Tongue (tissue), 2 donors: ENCODE measurements around the gene ZNF20. TPM values are rescaled to one million over a fixed set of nuclear protein-coding genes. Genes with fewer than 3 reads are reported as not detected.

Experiments used
- DNase-seq: peaks from one replicate; pipeline ENCODE4 v3.0.0-alpha.2; 2015
- total RNA-seq: library from RNA; depleted of rRNA; stranded (reverse); fragments of >200 nt; gene quantifications from one replicate; pipeline ENCODE4 v1.2.3, GENCODE V29; 2014

ZNF20 gene
- 1.6 TPM for total RNA-seq

DNA sequence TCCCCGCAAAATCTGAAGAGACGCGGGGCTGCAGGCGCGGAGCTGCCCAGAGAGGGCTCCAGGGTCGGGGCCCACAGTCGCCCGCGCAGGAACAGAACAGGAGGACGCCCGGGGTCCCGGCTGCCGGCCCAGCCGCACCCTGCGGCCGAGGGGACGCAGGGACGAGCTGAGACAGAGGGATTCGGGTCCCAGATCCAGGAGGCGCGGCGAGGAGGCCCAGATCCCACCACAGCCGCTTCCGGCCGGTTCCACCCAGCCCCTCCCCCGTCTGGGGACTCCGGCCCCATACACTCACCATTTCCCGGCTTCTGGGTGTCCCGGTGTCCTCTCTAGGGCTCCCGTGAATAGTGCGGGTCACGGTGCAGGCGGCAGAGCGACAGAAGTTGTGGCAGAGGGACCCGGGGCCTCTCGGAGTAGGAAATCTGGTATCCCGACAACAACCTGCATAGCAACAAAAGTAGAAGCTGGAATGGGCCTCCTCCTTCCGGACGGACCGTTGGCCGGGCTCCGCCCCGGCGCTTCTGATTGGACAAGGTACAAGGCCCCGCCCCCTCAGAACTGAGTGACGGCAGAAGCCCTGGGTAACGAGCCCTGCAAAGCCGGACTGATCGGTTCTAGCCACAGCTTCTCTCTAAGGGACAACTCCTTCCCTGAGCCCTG lies at the start of gene ZNF20:
Gene ZNF20, minus strand, starts transcription at position 466 of the 660 bp plus-strand sequence. Its CDS starts 168 bp downstream, at position 298.
- DNase-seq = peak; percentile 98

- DNase-seq = no peak
Measured at GRCh38 chr19:12187625-12188024, 47.5 kb upstream of the ZNF20 start.

DNA sequence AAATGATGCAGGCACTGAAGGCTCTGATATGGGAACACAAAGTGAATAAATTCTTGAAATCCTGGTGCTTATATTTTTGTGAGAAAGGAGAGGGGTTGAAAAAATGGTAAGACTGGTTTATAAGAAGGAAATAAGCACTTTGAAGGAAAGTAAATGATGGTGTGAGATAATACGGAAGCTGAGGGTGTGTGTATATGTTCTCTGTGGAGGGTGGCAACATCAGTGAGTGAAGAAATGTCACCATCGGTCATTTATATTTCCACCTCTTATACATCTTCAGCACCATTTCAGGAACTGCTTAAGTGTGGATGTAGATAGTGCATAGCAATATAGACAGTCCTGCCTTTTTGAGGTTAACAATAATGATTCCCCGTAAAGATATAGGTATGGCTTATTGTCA lies 40.2 kb upstream of the ZNF20 start:
- DNase-seq = no peak

DNA sequence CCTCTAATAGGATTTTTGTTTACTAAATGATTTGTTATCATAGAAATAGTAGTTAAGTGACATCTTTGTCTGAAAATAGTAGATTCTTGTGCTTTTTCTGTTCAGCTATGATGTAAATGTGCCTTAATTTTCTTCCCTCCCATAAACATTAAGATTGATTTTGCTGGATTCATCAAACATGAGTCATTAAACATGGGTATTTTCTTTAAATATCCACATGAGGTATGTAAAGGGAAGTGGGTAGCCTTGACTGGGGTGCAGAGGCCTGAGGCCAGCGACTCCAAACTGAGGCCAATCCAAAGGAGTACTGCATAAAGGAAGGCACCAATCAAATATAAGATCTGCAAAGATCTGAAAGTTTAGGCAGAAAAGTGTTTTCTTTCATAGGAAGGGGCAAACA lies 26.5 kb upstream of the ZNF20 start:
- no peak for DNase-seq

GRCh38 chr19:12163826-12164225 lies 23.7 kb upstream of the ZNF20 start:
- DNase-seq = no peak

DNA sequence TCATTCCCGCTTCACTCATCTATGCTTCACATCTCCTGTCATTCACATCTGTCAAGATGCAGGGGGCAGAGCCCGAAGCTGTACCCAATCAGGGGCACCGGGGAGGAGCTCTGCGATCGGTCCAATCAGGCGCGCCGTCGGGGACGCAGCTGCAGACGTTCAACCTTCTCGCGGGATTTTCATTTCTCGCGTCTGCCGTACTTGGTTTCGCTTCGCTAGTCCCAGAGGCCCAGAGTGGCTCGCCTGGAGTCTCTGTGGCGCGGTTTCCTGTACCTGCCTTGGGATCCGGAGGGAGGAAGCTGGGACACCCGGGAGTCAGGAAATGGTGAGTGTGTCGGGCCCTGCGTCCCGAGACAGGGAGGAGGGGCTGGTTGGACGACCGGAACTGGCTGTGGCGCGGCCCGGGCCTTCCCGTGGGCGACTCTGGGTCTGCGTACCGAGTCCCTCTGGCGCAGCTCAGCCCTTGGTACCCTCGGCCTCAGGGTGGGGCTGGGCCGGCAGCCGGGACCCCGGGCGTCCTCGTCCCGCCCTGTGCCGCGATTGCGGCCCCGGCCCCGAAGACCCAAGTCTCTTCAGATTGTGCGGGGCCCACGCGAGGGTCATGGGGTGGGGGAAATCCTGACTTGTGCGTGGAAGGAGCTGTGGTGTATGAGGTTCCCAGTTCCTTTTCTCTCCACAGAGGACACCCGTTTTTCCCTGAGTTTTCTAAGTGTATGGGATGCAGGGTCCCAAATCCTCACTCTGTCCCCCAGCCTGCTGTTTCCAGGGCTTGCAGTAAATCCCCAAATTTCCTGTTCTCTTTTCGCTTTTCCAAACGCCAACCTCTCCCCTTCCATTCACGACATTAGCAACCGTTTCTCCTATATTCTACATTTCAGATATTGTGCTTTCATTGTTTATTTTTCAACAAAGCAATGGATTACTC lies 23.0 kb upstream of the ZNF20 start, which contains the start of gene ZNF136:
Gene ZNF136, plus strand, starts transcription at position 215 of the 925 bp plus-strand sequence. Its CDS starts 108 bp downstream, at position 323.
- peak; percentile 98 for DNase-seq

- no peak for DNase-seq
Measured at GRCh38 chr19:12162513-12162881, 22.3 kb upstream of the ZNF20 start.

DNA sequence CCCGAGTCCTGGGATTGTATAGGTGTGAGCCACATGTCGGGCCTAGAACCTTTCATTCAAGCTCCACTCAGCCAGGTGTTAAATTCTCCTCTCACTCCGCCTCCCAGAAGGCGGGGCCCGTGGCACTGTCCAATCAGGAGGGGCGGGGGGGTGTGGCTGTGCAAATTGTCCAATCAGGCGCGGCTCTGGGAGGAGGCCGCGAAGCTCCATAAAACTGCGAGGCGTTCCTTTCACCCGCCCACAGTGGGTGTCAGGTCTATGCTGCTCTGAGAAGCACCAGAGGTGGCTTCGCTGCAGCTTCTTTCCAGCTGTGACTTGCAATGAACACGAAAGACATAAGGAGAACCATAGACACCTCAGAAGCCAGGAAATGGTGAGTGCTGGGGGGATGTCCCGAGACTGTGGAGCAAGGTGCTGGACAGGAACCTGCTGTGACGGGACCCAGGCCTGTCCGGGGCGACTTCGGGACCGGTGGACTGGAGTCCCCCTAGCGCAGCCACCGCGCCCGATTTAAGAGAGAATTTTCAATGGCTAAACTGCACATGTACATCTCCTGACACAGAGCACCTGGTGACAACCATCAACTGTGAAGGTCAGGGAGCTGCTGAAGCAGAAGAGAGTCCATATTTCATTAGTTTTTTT lies 19.7 kb upstream of the ZNF20 start:
- DNase-seq = no peak

DNA sequence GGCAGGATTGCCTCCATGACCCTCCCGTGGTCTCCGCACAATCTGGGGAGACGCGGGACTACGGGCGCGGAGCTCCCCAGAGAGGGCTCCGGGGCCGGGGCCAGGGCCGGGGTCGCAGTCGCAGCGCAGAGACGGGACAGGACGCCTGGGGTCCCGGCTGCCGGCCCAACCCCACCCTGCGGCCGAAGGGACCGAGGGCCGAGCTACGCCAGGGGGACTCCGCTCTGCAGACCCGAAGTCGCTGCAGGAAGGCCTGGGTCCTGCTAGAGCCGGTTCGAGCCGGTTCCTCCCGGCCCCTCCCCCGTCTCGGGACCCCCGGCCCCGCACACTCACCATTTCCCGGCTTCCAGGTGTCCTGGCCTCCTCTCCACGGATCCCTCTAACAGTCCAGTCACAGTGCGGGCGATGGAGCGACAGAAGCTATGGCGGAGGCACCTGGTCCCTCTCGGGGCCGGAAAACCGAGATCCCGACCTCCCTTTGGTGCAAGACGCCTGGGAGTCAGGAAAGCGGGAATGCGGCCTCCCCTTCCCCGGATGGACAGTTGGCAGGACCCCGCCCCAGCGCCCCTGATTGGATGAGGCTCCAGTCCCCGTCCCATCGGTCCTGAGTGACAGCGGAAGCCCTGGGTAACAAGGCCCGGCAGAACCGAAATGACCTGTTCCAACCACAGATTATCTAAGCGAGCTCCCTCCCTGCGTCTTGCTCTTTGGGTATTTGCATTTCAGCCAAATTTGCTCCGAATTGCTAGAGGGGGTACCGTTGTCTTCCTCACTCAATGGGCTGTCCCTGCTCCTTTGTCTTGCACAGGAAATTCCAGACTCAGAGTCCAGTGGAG lies 16.3 kb upstream of the ZNF20 start, which contains the start of gene ZNF625:
Gene ZNF625, minus strand, starts transcription at position 512 of the 836 bp plus-strand sequence. Its CDS starts 176 bp downstream, at position 336.
- DNase-seq = peak; percentile 95

GRCh38 chr19:12155324-12155860 lies 15.2 kb upstream of the ZNF20 start:
- DNase-seq = no peak

DNA sequence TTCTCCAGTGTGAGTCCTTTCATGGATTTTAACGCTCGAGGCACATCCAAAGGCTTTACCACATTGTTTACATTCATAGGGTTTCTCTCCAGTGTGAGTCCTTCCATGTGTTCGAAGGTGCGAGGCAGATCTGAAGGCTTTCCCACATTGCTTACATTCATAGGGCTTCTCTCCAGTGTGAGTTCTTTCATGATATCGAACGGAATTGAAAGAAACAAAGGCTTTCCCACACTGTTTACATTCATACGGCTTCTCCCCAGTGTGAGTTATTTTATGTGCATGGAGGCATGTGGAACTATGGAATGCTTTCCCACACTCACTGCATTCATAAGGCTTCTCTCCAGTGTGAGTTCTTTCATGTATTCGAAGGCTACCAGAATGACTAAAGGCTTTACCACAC lies 5.2 kb upstream of the ZNF20 start:
- no peak for DNase-seq

GRCh38 chr19:12141405-12141736 lies 1.2 kb upstream of the ZNF20 start:
- DNase-seq = no peak

- DNase-seq = peak; percentile 96
Measured at GRCh38 chr19:12140545-12141404, 625 bp upstream of the ZNF20 start.

- DNase-seq = no peak
Measured at GRCh38 chr19:12139269-12139668, 881 bp downstream of the ZNF20 start.

GRCh38 chr19:12137221-12137940 lies 2.8 kb downstream of the ZNF20 start:
- DNase-seq = no peak

DNA sequence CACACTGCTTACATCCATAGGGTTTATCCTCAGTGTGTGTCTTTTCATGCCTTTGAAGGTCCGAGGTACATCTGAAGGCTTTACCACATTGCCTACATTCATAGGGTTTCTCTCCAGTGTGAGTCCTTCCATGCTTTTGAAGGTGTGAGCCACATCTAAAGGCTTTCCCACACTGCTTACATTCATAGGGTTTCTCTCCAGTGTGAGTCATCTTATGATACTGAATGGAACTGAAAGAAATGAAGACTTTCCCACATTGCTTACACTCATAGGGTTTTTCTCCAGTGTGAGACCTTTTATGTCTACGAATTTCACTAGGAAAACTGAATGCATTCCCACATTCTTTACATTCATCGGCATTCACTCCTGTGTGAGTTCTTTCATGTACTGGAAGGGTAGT lies 7.1 kb downstream of the ZNF20 start:
- no peak for DNase-seq

GRCh38 chr19:12126707-12127106 lies 13.4 kb downstream of the ZNF20 start:
- DNase-seq = no peak

DNA sequence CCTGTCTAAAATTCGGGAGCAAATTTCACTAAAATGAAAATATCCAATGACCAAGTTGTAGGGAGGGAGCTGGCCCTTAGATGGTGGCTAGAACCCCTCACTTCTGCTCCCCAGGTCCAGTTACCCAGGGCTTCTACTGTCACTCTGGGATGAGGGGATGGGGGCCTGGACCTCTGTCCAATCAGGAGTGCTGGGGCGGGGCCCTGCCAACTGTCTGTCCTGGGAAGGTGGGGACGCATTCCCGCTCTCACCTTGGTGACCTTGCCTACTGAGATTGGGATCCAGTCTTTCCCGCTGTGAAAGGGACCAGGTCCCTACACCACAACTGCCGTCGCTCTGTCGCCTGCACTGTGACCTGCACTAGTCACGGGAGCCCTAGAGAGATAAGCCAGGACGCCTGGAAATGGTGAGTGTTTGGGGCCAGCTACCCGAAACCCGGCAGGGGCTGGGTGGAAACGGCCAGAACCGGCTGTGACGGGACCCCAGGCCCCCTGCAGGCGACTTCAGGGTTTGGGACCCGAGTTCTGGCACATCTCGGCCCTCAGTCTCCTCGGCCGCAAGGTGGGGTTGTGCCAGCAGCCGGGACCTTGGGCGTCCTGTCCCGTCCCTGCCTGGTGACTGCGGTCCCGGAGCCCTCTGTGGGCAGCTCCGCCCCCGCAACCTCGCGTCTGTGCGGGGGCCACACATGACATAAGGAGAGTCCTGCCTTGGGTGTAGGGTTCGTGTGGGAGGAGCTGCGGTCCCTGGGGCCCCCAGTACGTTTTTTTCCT lies 22.8 kb downstream of the ZNF20 start:
- no peak for DNase-seq

- no peak for DNase-seq
Measured at GRCh38 chr19:12113121-12113520, 27.0 kb downstream of the ZNF20 start.
